ENCODE results near the gene HIP1.

The HIP1 gene

GRCh38 chr7:75739796-75740672 lies 1.3 kb upstream of the HIP1 start:
- no peaks in the 10 kb centered on the region for H3K27me3 ChIP-seq (ENCODE audit: control insufficient read depth in 5 of 5, insufficient read depth in 4 of 5, low read length in 5 of 5)
- H3K4me1 ChIP-seq (ENCODE audit: control insufficient read depth in 5 of 5, insufficient read depth in 5 of 5, low read length in 5 of 5), result peaks cover 0 to 42% (median 35%) of the 10 kb centered on the region in 5 donors
- peak overlapping the region; percentile 94 for H3K27ac ChIP-seq (ENCODE audit: low read depth, low read length)
- H3K4me3 ChIP-seq (ENCODE audit: low read depth in 1 of 5, low read length in 5 of 5), result peak overlapping the region; percentile 71 to 89 (median 78)
- H3K9ac ChIP-seq (ENCODE audit: low read length in 5 of 5), result peak overlapping the region; percentile 63 to 88 (median 73)
- H3K36me3 ChIP-seq (ENCODE audit: control insufficient read depth in 5 of 5, insufficient read depth in 5 of 5, low read length in 5 of 5), result no peaks in the 10 kb centered on the region
- H3K9me3 ChIP-seq (ENCODE audit: control insufficient read depth in 5 of 5, low read length in 5 of 5), result no peaks in the 10 kb centered on the region

- Histone ChIP-seq H3K27ac (ENCODE audit: low read depth, low read length) (peak overlapping the region; percentile 94), H3K9ac (ENCODE audit: low read length in 5 of 5) (peak overlapping the region; percentile 63 to 90 (median 88)), H3K4me3 (ENCODE audit: low read depth in 1 of 5, low read length in 5 of 5) (peak overlapping the region; percentile 78 to 99 (median 95)), H3K4me1 (ENCODE audit: control insufficient read depth in 5 of 5, insufficient read depth in 5 of 5, low read length in 5 of 5) (peaks cover 0 to 42% (median 35%) of the 10 kb centered on the region in 5 donors), H3K27me3 (ENCODE audit: control insufficient read depth in 5 of 5, insufficient read depth in 4 of 5, low read length in 5 of 5) (no peaks in the 10 kb centered on the region), H3K36me3 (ENCODE audit: control insufficient read depth in 5 of 5, insufficient read depth in 5 of 5, low read length in 5 of 5) (no peaks in the 10 kb centered on the region), H3K9me3 (ENCODE audit: control insufficient read depth in 5 of 5, low read length in 5 of 5) (no peaks in the 10 kb centered on the region)
Observed at GRCh38 chr7:75738975-75739795, 444 bp upstream of the HIP1 start.

DNA sequence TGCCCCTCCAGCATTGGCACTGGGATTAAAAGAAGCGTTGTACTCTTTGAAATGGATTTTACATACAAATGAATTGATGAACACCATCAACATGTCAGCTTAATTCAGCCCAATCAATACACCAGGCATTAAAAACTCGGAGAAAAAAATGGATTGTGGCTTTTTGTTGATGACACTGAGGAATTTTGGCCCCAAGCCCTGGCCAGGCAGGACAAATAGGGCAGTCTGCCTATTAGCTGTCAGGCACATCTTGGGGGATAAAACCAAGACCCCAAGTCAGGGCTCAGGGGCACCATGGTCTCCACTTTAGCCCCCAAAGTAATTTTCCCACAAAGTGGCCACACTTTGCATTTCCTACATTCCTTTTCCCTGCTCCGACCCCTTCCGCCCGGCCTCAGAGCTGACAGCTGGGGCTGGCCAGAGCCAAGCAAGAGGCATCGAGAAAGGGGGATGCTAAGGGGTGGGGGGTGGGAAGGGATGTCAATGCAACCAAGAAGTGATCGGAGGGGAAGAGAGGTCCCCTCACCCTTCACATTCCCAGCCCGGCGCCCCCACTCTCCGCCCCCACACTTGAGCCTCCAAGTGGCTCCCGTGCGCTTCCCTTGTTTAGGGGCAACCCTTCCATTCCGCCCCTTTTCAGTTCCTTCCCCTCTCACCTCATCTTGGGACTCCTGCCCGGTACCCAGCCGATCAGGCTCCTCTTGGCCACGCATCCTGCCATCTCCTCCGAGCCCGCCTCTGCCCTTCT lies 711 bp downstream of the HIP1 start:
- H3K4me3 ChIP-seq (ENCODE audit: low read depth in 1 of 5, low read length in 5 of 5), result peak overlapping the region; percentile 67 to 99 (median 95)
- H3K27ac ChIP-seq (ENCODE audit: low read depth, low read length), result peak overlapping the region; percentile 41
- no peaks in the 10 kb centered on the region for H3K9me3 ChIP-seq (ENCODE audit: control insufficient read depth in 5 of 5, low read length in 5 of 5)
- peaks cover 0 to 6% (median 1%) of the 10 kb centered on the region in 5 donors for H3K36me3 ChIP-seq (ENCODE audit: control insufficient read depth in 5 of 5, insufficient read depth in 5 of 5, low read length in 5 of 5)
- peak overlapping the region; percentile 26 to 90 (median 82) for H3K9ac ChIP-seq (ENCODE audit: low read length in 5 of 5)
- H3K4me1 ChIP-seq (ENCODE audit: control insufficient read depth in 5 of 5, insufficient read depth in 5 of 5, low read length in 5 of 5), result peaks cover 0 to 34% (median 32%) of the 10 kb centered on the region in 5 donors
- H3K27me3 ChIP-seq (ENCODE audit: control insufficient read depth in 5 of 5, insufficient read depth in 4 of 5, low read length in 5 of 5), result no peaks in the 10 kb centered on the region

- H3K4me3 ChIP-seq (ENCODE audit: low read depth in 1 of 5, low read length in 5 of 5), result no peak overlapping the region
- no peaks in the 10 kb centered on the region for H3K9me3 ChIP-seq (ENCODE audit: control insufficient read depth in 5 of 5, low read length in 5 of 5)
- peaks cover 0 to 16% (median 7%) of the 10 kb centered on the region in 5 donors for H3K36me3 ChIP-seq (ENCODE audit: control insufficient read depth in 5 of 5, insufficient read depth in 5 of 5, low read length in 5 of 5)
- no peak overlapping the region for H3K9ac ChIP-seq (ENCODE audit: low read length in 5 of 5)
- no peaks in the 10 kb centered on the region for H3K27me3 ChIP-seq (ENCODE audit: control insufficient read depth in 5 of 5, insufficient read depth in 4 of 5, low read length in 5 of 5)
- peaks cover 0 to 30% (median 24%) of the 10 kb centered on the region in 5 donors for H3K4me1 ChIP-seq (ENCODE audit: control insufficient read depth in 5 of 5, insufficient read depth in 5 of 5, low read length in 5 of 5)
- no peak overlapping the region for H3K27ac ChIP-seq (ENCODE audit: low read depth, low read length)
Observed at GRCh38 chr7:75735581-75736350, 3.0 kb downstream of the HIP1 start.

GRCh38 chr7:75734586-75735458 lies 3.9 kb downstream of the HIP1 start:
- Histone ChIP-seq H3K27ac (ENCODE audit: low read depth, low read length) (no peak overlapping the region), H3K4me1 (ENCODE audit: control insufficient read depth in 5 of 5, insufficient read depth in 5 of 5, low read length in 5 of 5) (peaks cover 0 to 25% (median 20%) of the 10 kb centered on the region in 5 donors), H3K9ac (ENCODE audit: low read length in 5 of 5) (no peak overlapping the region), H3K9me3 (ENCODE audit: control insufficient read depth in 5 of 5, low read length in 5 of 5) (no peaks in the 10 kb centered on the region), H3K4me3 (ENCODE audit: low read depth in 1 of 5, low read length in 5 of 5) (no peak overlapping the region), H3K27me3 (ENCODE audit: control insufficient read depth in 5 of 5, insufficient read depth in 4 of 5, low read length in 5 of 5) (no peaks in the 10 kb centered on the region), H3K36me3 (ENCODE audit: control insufficient read depth in 5 of 5, insufficient read depth in 5 of 5, low read length in 5 of 5) (peaks cover 0 to 16% (median 7%) of the 10 kb centered on the region in 5 donors)

DNA sequence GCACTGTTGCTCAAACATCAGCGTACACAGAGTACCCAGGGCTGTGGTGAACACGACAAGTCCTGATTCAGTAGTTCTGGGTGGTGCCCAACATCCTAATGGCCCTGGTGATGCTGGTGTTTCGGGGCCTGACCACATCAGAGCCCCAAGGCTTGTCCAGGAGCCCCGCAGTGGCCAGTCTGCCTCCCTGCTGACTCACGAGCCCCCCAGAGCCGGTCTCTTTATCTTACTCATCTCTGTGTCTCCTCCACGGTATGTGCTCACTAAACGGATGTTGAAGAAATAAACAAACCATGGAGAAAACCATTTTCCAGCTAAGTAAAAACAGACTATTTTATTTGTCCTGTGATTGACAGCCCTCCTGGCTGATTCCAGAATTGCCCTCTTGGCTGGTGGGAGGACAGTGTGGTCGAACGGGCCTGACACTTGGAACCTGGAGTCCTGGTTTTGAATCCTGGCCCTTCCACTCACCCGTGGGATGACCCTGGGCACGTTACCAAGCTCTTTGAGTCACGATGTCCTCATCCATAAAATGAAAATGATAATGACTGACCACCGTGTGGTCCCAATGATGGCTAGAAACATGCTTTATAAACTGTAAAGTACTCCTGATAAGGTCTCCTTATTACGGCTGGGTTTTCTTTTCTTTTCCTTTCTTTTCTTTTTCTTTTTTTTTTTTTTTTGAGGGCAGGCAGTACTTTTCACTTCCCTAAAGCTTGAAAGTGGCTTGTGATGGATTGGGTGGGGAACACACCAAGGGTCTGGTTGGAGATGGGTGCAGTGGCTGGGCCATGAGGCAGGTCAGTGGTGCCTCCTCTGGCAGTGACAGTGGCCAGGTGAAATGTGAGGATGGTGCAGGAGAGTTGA lies 5.7 kb downstream of the HIP1 start:
- Histone ChIP-seq H3K9me3 (ENCODE audit: control insufficient read depth in 5 of 5, low read length in 5 of 5) (no peaks in the 10 kb centered on the region), H3K27me3 (ENCODE audit: control insufficient read depth in 5 of 5, insufficient read depth in 4 of 5, low read length in 5 of 5) (no peaks in the 10 kb centered on the region), H3K4me1 (ENCODE audit: control insufficient read depth in 5 of 5, insufficient read depth in 5 of 5, low read length in 5 of 5) (peaks cover 0 to 28% (median 15%) of the 10 kb centered on the region in 5 donors), H3K4me3 (ENCODE audit: low read depth in 1 of 5, low read length in 5 of 5) (no peak overlapping the region), H3K9ac (ENCODE audit: low read length in 5 of 5) (no peak overlapping the region), H3K27ac (ENCODE audit: low read depth, low read length) (peak overlapping the region; percentile 30), H3K36me3 (ENCODE audit: control insufficient read depth in 5 of 5, insufficient read depth in 5 of 5, low read length in 5 of 5) (peaks cover 0 to 16% (median 7%) of the 10 kb centered on the region in 5 donors)

DNA sequence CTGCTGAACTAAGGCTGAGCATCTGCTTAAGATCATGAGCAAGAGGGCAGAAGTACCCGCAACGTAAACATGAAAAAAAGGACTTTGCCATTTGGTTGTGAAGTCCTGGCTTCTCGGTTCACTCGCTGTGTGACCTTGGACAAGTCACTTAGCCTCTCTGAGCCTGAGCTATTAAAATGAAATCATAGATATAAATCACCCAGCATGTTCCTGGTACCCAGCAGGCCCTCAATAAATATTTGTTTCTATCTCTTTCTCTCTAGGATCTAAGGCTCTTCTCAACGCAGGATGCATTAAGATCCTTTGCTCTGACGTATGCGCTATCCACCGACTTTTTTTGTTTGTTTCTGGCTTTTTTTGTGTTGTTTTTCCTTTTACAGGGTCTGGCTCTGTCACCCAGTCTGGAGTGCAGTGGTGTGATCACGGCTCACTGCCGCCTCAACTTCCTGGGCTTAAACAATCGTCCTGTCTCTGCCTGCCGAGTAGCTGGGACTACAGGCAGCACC lies 6.7 kb downstream of the HIP1 start:
- peaks cover 0 to 24% (median 10%) of the 10 kb centered on the region in 5 donors for H3K4me1 ChIP-seq (ENCODE audit: control insufficient read depth in 5 of 5, insufficient read depth in 5 of 5, low read length in 5 of 5)
- no peaks in the 10 kb centered on the region for H3K27me3 ChIP-seq (ENCODE audit: control insufficient read depth in 5 of 5, insufficient read depth in 4 of 5, low read length in 5 of 5)
- no peak overlapping the region for H3K9ac ChIP-seq (ENCODE audit: low read length in 5 of 5)
- no peaks in the 10 kb centered on the region for H3K9me3 ChIP-seq (ENCODE audit: control insufficient read depth in 5 of 5, low read length in 5 of 5)
- peaks cover 0 to 16% (median 7%) of the 10 kb centered on the region in 5 donors for H3K36me3 ChIP-seq (ENCODE audit: control insufficient read depth in 5 of 5, insufficient read depth in 5 of 5, low read length in 5 of 5)
- H3K27ac ChIP-seq (ENCODE audit: low read depth, low read length), result no peak overlapping the region
- H3K4me3 ChIP-seq (ENCODE audit: low read depth in 1 of 5, low read length in 5 of 5), result no peak overlapping the region

- H3K27ac ChIP-seq (ENCODE audit: low read depth, low read length), result no peak overlapping the region
- H3K27me3 ChIP-seq (ENCODE audit: control insufficient read depth in 5 of 5, insufficient read depth in 4 of 5, low read length in 5 of 5), result no peaks in the 10 kb centered on the region
- no peak overlapping the region for H3K4me3 ChIP-seq (ENCODE audit: low read depth in 1 of 5, low read length in 5 of 5)
- peaks cover 0 to 16% (median 7%) of the 10 kb centered on the region in 5 donors for H3K36me3 ChIP-seq (ENCODE audit: control insufficient read depth in 5 of 5, insufficient read depth in 5 of 5, low read length in 5 of 5)
- no peak overlapping the region for H3K9ac ChIP-seq (ENCODE audit: low read length in 5 of 5)
- peaks cover 0 to 24% (median 10%) of the 10 kb centered on the region in 5 donors for H3K4me1 ChIP-seq (ENCODE audit: control insufficient read depth in 5 of 5, insufficient read depth in 5 of 5, low read length in 5 of 5)
- H3K9me3 ChIP-seq (ENCODE audit: control insufficient read depth in 5 of 5, low read length in 5 of 5), result no peaks in the 10 kb centered on the region
Observed at GRCh38 chr7:75729851-75730274, 8.9 kb downstream of the HIP1 start.
